SK-N-SH (cell line): ENCODE results near the gene PDE4D. TPM values are rescaled to one million over a fixed set of nuclear protein-coding genes. Genes with fewer than 3 reads are reported as not detected.

Experiments
- CTCF ChIA-PET: fragments of 300-600, 350-600 bp; formaldehyde crosslinking; extraction: SDS; loops from one replicate; lab custom pipeline; 2021; lab: Yijun Ruan, JAX
- POLR2A ChIA-PET: fragments of 350-600 bp; sonication (Branson Sonifier 250); formaldehyde crosslinking; extraction: SDS; loops from one replicate; lab custom pipeline; 2020; ENCODE audit warnings: antibody characterized with exemption, inconsistent platforms; lab: Yijun Ruan, JAX
- DNase-seq: peaks from one replicate; pipeline ENCODE4 v3.0.0; 2012
- H2AFZ ChIP-seq: fragments of 200-600 bp; sonication (generic); 2 replicates; pipeline ENCODE4 v1.8.1; 2016; ENCODE audit warnings: antibody characterized with exemption, mild to moderate bottlenecking, low read depth
- H3F3A ChIP-seq: fragments of 200-600 bp; sonication (generic); replicated peaks from 2 replicates; pipeline ENCODE3; 2016; ENCODE audit warnings: antibody characterized with exemption, mild to moderate bottlenecking; ENCODE audit not compliant: insufficient read depth
- H3K27ac ChIP-seq, 2 experiments: fragments of 200-500 bp in 1 of 2; fragments of 200-600 bp in 1 of 2; sonication (Bioruptor generic) in 1 of 2; sonication (generic), shearing (Covaris generic) in 1 of 2; 2 replicates each; pipeline versions ENCODE4 v1.5.1 to v1.6.1; 2014 to 2016; ENCODE audit warnings: low read depth in 2 of 2, inconsistent platforms in 1 of 2, low read length in 1 of 2, mild to moderate bottlenecking in 1 of 2, mixed read lengths in 1 of 2
- H3K27me3 ChIP-seq: fragments of 200-600 bp; sonication (generic), shearing (Covaris generic); 2 replicates; pipeline ENCODE4 v1.6.1; 2016; ENCODE audit warnings: mixed run types; ENCODE audit not compliant: insufficient read depth
- H3K36me3 ChIP-seq, 2 experiments: fragments of 200-500 bp in 1 of 2; fragments of 200-600 bp in 1 of 2; sonication (Bioruptor generic) in 1 of 2; sonication (generic) in 1 of 2; replicated peaks in 1 of 2; 2 replicates each; pipeline versions ENCODE3 to v1.5.1; 2014 to 2016; ENCODE audit warnings: low read length in 1 of 2, mild to moderate bottlenecking in 1 of 2; ENCODE audit not compliant: insufficient read depth in 2 of 2, control insufficient read depth in 1 of 2
- H3K4me1 ChIP-seq, 2 experiments: fragments of 200-500 bp in 1 of 2; fragments of 200-600 bp in 1 of 2; sonication (Bioruptor generic) in 1 of 2; sonication (generic), shearing (Covaris generic) in 1 of 2; 2 replicates each; pipeline versions ENCODE4 v1.5.1 to v1.6.1; 2014 to 2016; ENCODE audit warnings: low read depth in 1 of 2, low read length in 1 of 2, mixed run types in 1 of 2; ENCODE audit not compliant: insufficient read depth in 2 of 2, control insufficient read depth in 1 of 2
- H3K4me2 ChIP-seq: fragments of 200-600 bp; sonication (generic), shearing (Covaris generic); 2 replicates; pipeline ENCODE4 v1.6.1; 2017; ENCODE audit warnings: mixed run types
- H3K4me3 ChIP-seq, 2 experiments: fragments of 200-500 bp in 1 of 2; fragments of 200-600 bp in 1 of 2; sonication (Bioruptor generic) in 1 of 2; sonication (generic), shearing (Covaris generic) in 1 of 2; 2 replicates each; pipeline versions ENCODE4 v1.5.1 to v1.8.1; 2014 to 2016; ENCODE audit warnings: low read depth in 2 of 2, inconsistent platforms in 1 of 2, low read length in 1 of 2, mild to moderate bottlenecking in 1 of 2, mixed read lengths in 1 of 2, moderate library complexity in 1 of 2
- H3K79me2 ChIP-seq: fragments of 200-600 bp; sonication (generic); 2 replicates; pipeline ENCODE4 v1.8.1; 2017; ENCODE audit warnings: mild to moderate bottlenecking; ENCODE audit not compliant: insufficient read depth
- H3K9ac ChIP-seq: fragments of 200-600 bp; sonication (generic); 2 replicates; pipeline ENCODE4 v1.6.1; 2017; ENCODE audit warnings: mixed run types
- H3K9me2 ChIP-seq: fragments of 200-600 bp; sonication (generic); 2 replicates; pipeline ENCODE4 v1.6.1; 2017; ENCODE audit warnings: mixed run types
- H3K9me3 ChIP-seq: fragments of 200-600 bp; sonication (generic); 2 replicates; pipeline ENCODE4 v1.6.1; 2017; ENCODE audit warnings: mixed run types, mild to moderate bottlenecking, moderate library complexity
- H4K20me1 ChIP-seq: fragments of 200-600 bp; sonication (generic); 2 replicates; pipeline ENCODE4 v1.6.1; 2017; ENCODE audit warnings: mild to moderate bottlenecking, mixed run types; ENCODE audit not compliant: insufficient read depth
- EZH2phosphoT487 ChIP-seq: fragments of 200-600 bp; sonication (generic); IDR thresholded peaks from 2 replicates; pipeline ENCODE4 v1.6.1; 2017; ENCODE audit warnings: low read depth, mixed run types, mild to moderate bottlenecking, antibody characterized with exemption, moderate library complexity, borderline replicate concordance
- FOXM1 ChIP-seq: IDR thresholded peaks from 2 replicates; pipeline ENCODE4 v1.4.0; 2012; ENCODE audit warnings: low read depth, mild to moderate bottlenecking
- NFIC ChIP-seq: IDR thresholded peaks from 2 replicates; pipeline ENCODE4 v1.4.0; 2012; ENCODE audit warnings: borderline replicate concordance
- RXRA ChIP-seq: IDR thresholded peaks from 2 replicates; pipeline ENCODE4 v1.4.0; 2012; ENCODE audit warnings: low read depth, mild to moderate bottlenecking, borderline replicate concordance
- SIN3A ChIP-seq: IDR thresholded peaks from 2 replicates; pipeline ENCODE4 v1.6.1; 2012; ENCODE audit warnings: low read depth, mild to moderate bottlenecking, low read length, moderate library complexity, borderline replicate concordance
- TAF1 ChIP-seq: IDR thresholded peaks from 2 replicates; pipeline ENCODE4 v1.6.1; 2012; ENCODE audit warnings: low read depth, mild to moderate bottlenecking, low read length, moderate library complexity, borderline replicate concordance
- TEAD4 ChIP-seq: IDR thresholded peaks from 2 replicates; pipeline ENCODE4 v1.4.0; 2012; ENCODE audit warnings: mild to moderate bottlenecking, borderline replicate concordance; ENCODE audit not compliant: insufficient read depth
- USF2 ChIP-seq: fragments of 150-350 bp; IDR thresholded peaks from 2 replicates; pipeline ENCODE4 v1.6.1; 2017; ENCODE audit warnings: antibody characterized with exemption, low read length, low read depth, borderline replicate concordance
- whole genome bisulfite sequencing: methylation state at CpG from one replicate; pipeline ENCODE4 v1.1.6; 2017; ENCODE audit warnings: low lambda C conversion rate; 5-methylcytosine and 5-hydroxymethylcytosine counted together
- polyA plus RNA-seq, 3 experiments: library from polyadenylated mRNA; depleted of rRNA; stranded (reverse); fragments of >200 nt; gene quantifications; 2 replicates each; pipeline ENCODE4 v1.2.3, GENCODE V29; 2012
- TF ChIP-seq, protein P1 (sequence below): IDR thresholded peaks from 2 replicates; pipeline ENCODE4 v1.4.0; 2012; ENCODE audit warnings: low read depth, borderline replicate concordance
- TF ChIP-seq, protein P2 (sequence below): IDR thresholded peaks from 2 replicates; pipeline ENCODE4 v1.4.0; 2012; ENCODE audit warnings: low read depth
- TF ChIP-seq, protein P3 (sequence below): IDR thresholded peaks from 2 replicates; pipeline ENCODE4 v1.4.0; 2012; ENCODE audit warnings: low read depth, borderline replicate concordance

The PDE4D gene
- polyA plus RNA-seq, 1 of the 3 experiments (the other 2 are of a cell fraction): 2.4 TPM

DNA sequence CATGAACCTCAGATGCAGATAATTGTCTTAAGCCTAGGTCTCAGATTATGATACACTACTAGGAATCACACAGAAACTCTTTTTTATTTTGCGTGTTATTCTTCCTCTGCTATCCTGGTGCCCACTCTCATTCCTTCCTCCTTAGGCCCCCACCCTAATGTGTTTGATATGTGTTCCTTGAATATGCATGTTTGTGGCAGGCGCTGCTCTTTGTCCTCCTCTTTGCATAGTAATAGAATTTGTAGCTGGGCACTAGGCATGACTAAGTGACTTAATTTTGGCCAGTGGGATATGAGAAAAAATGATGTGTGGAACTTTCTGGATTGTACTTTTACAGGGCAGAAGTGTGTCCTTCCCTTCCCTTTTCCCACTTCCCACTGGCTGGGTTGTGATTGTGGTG lies 965.6 kb downstream of the PDE4D start (continued):
- no peak for TF ChIP-seq USF2

GRCh38 chr5:58927181-58927580 lies 966.3 kb downstream of the PDE4D start:
- H3K9me2 ChIP-seq: no peaks in the 10 kb centered on the region
- no peaks in the 10 kb centered on the region for H3F3A ChIP-seq
- no peaks in the 10 kb centered on the region for H3K9me3 ChIP-seq
- H3K79me2 ChIP-seq: no peaks in the 10 kb centered on the region
- CTCF ChIA-PET: interaction anchor here (0.8 kb wide), 1 partner anchor 56 kb away, joined by 5 read pairs; no protein-coding TSS in a partner anchor
- no peaks in the 10 kb centered on the region for H3K27me3 ChIP-seq
- no peaks in the 10 kb centered on the region for H4K20me1 ChIP-seq
- H3K36me3 ChIP-seq: no peaks in the 10 kb centered on the region
- TF ChIP-seq FOXM1 (no peak), EZH2phosphoT487 (no peak), NFIC (no peak), TEAD4 (no peak), SIN3A (no peak), TAF1 (no peak), RXRA (no peak)
- TF ChIP-seq, protein P1, sequence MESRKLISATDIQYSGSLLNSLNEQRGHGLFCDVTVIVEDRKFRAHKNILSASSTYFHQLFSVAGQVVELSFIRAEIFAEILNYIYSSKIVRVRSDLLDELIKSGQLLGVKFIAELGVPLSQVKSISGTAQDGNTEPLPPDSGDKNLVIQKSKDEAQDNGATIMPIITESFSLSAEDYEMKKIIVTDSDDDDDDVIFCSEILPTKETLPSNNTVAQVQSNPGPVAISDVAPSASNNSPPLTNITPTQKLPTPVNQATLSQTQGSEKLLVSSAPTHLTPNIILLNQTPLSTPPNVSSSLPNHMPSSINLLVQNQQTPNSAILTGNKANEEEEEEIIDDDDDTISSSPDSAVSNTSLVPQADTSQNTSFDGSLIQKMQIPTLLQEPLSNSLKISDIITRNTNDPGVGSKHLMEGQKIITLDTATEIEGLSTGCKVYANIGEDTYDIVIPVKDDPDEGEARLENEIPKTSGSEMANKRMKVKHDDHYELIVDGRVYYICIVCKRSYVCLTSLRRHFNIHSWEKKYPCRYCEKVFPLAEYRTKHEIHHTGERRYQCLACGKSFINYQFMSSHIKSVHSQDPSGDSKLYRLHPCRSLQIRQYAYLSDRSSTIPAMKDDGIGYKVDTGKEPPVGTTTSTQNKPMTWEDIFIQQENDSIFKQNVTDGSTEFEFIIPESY: no peak
- TF ChIP-seq, protein P2, sequence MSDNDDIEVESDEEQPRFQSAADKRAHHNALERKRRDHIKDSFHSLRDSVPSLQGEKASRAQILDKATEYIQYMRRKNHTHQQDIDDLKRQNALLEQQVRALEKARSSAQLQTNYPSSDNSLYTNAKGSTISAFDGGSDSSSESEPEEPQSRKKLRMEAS: no peak
- TF ChIP-seq, protein P3, sequence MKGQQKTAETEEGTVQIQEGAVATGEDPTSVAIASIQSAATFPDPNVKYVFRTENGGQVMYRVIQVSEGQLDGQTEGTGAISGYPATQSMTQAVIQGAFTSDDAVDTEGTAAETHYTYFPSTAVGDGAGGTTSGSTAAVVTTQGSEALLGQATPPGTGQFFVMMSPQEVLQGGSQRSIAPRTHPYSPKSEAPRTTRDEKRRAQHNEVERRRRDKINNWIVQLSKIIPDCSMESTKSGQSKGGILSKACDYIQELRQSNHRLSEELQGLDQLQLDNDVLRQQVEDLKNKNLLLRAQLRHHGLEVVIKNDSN: no peak
- DNase-seq: no peak
- POLR2A ChIA-PET: no interaction called here
- H3K4me2 ChIP-seq: no peak overlapping the region
- no peaks in the 10 kb centered on the region; a peak in 1 of 4 replicates for H3K4me1 ChIP-seq
- no peak overlapping the region for H3K9ac ChIP-seq
- no peak overlapping the region for H3K4me3 ChIP-seq
- no peak overlapping the region for H2AFZ ChIP-seq
- no peak overlapping the region for H3K27ac ChIP-seq
- 38% methylated on average over 2 of the region's 2 CpGs for WGBS
